CD4-positive, alpha-beta T cell treated with Interleukin-15 for 4 hours (primary cell): ENCODE results near the gene CARMIL1.
"Not testable (repeated sequence)": the region's sequence is repeated elsewhere in the genome, so short reads cannot be mapped to it uniquely, and the experiment has no call there.

Experiments used
- DNase-seq: peaks from one replicate; pipeline ENCODE4 v3.0.0-alpha.2; 2020; ENCODE audit warnings: low spot score

Gene CARMIL1

GRCh38 chr6:25411316-25411950 is 132.3 kb downstream of the CARMIL1 start:
- DNase-seq, result no peak

- DNase-seq, result no peak
These were observed 134.2 kb downstream of the CARMIL1 start for GRCh38 chr6:25413207-25413905.

- no peak for DNase-seq
These were observed 135.0 kb downstream of the CARMIL1 start for GRCh38 chr6:25414168-25414567.

GRCh38 chr6:25414755-25415154 is 135.6 kb downstream of the CARMIL1 start:
- DNase-seq, result no peak

- no peak for DNase-seq
These were observed 136.1 kb downstream of the CARMIL1 start for GRCh38 chr6:25415274-25415673.

GRCh38 chr6:25415701-25416100 is 136.5 kb downstream of the CARMIL1 start:
- DNase-seq, result no peak

GRCh38 chr6:25417046-25417605 is 138.0 kb downstream of the CARMIL1 start:
- no peak for DNase-seq

- no peak for DNase-seq
These were observed 139.4 kb downstream of the CARMIL1 start for GRCh38 chr6:25418454-25419052.

GRCh38 chr6:25419879-25420278 is 140.7 kb downstream of the CARMIL1 start:
- DNase-seq, result no peak

GRCh38 chr6:25423358-25423757 is 144.2 kb downstream of the CARMIL1 start:
- no peak for DNase-seq

GRCh38 chr6:25424303-25424702 is 145.1 kb downstream of the CARMIL1 start:
- DNase-seq, result no peak

GRCh38 chr6:25427549-25427948 is 148.4 kb downstream of the CARMIL1 start:
- no peak for DNase-seq

GRCh38 chr6:25428758-25429317 is 149.7 kb downstream of the CARMIL1 start:
- no peak for DNase-seq

- DNase-seq, result no peak
These were observed 152.3 kb downstream of the CARMIL1 start for GRCh38 chr6:25431306-25431974.

- no peak for DNase-seq
These were observed 152.8 kb downstream of the CARMIL1 start for GRCh38 chr6:25431975-25432307.

GRCh38 chr6:25434921-25435320 is 155.7 kb downstream of the CARMIL1 start:
- DNase-seq, result no peak

GRCh38 chr6:25435416-25435985 is 156.3 kb downstream of the CARMIL1 start:
- DNase-seq, result no peak

- no peak for DNase-seq
These were observed 157.6 kb downstream of the CARMIL1 start for GRCh38 chr6:25436760-25437159.

GRCh38 chr6:25439368-25439767 is 160.2 kb downstream of the CARMIL1 start:
- no peak for DNase-seq

- DNase-seq, result no peak
These were observed 162.6 kb downstream of the CARMIL1 start for GRCh38 chr6:25441663-25442270.

- no peak for DNase-seq
These were observed 163.7 kb downstream of the CARMIL1 start for GRCh38 chr6:25442898-25443297.

- DNase-seq, result not testable (repeated sequence)
These were observed 165.3 kb downstream of the CARMIL1 start for GRCh38 chr6:25444521-25444920.
